Measurements from ENCODE around the gene FARP1.

The FARP1 gene

DNA sequence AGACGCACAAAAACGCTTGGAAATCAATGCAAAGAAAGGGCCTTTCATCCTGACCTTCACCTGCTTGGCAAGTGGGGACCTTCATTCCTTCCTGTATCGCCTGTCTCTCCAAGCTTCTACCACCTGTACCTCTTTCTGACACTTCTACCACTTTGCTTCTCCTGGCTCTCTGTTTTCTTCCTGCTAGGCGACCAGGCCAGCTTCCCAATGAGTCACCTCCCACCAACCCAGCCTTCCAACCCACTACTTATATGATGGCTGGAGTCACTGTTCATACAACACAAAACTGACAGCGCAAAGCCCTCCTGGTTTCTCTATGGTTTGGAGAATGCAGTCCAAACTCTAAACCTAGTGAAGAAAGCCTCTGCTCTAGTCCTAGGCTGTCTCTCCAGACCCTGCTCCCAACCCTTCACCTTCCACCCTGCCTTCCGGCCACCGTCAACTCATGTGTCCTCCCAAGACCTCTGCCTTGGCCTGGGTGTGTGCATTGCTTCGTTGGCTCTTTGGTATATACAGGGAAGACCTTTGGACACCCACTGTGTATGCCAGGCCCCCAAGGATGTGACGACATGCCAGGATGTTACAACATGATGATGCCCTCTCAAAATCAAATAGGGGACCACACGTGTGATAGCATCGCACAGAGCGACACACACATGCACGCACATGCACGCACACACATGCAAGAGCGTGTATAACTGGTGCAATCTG, 285.5 kb downstream of the FARP1 start:
- no peak overlapping the region for H3K27ac ChIP-seq
- TF ChIP-seq, protein P1, sequence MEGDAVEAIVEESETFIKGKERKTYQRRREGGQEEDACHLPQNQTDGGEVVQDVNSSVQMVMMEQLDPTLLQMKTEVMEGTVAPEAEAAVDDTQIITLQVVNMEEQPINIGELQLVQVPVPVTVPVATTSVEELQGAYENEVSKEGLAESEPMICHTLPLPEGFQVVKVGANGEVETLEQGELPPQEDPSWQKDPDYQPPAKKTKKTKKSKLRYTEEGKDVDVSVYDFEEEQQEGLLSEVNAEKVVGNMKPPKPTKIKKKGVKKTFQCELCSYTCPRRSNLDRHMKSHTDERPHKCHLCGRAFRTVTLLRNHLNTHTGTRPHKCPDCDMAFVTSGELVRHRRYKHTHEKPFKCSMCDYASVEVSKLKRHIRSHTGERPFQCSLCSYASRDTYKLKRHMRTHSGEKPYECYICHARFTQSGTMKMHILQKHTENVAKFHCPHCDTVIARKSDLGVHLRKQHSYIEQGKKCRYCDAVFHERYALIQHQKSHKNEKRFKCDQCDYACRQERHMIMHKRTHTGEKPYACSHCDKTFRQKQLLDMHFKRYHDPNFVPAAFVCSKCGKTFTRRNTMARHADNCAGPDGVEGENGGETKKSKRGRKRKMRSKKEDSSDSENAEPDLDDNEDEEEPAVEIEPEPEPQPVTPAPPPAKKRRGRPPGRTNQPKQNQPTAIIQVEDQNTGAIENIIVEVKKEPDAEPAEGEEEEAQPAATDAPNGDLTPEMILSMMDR (conservative IDR thresholded peaks at IDR 0.05): no peak

DNA sequence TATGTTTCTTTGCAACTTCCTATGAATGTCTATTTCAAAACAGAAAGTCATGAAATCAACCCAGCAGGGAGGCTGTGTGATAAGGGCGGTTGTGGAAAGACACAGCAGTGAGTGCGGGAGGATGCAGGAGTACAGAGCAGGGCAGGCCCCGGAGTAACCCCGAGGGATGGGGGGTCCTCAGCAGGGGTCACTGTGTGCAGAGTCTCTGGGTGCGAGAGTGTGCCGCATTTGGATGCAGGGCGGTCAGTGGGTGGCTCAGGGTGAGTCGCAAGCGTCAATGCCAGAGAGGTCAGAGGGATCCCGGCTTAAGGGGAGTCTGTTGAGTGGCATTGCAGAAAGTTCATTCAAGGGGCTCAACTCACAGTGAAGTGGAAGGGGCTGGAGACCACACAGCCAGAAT, 286.2 kb downstream of the FARP1 start:
- H3K27ac ChIP-seq: no peak overlapping the region
- TF ChIP-seq, protein P1 (conservative IDR thresholded peaks at IDR 0.05): no peak
- TF ChIP-seq ZFX (IDR thresholded peaks at IDR 0.05): no peak

DNA sequence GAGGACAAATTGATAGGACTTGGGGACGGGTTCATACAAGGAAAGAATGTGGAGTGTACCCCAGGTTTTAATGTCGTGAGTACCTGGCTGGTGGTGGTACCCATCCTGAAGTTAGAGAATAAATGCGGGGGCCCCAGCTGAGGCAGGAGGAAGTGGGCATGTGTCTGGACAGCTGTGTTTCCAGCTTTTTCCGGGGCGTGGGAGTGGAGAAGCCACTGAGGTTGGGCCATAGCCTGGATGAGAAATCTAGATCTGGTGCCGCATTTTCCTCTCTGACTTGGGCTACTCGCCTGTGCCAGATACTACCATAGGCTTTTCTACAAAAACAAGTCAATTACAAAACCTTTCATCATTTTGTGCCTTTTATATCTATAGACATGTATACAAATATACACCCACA, 286.6 kb downstream of the FARP1 start:
- no peak overlapping the region for H3K27ac ChIP-seq
- TF ChIP-seq, protein P1 (conservative IDR thresholded peaks at IDR 0.05): no peak
- TF ChIP-seq ZFX (IDR thresholded peaks at IDR 0.05): no peak

GRCh38 chr13:98429977-98430736, 287.3 kb downstream of the FARP1 start:
- peak overlapping the region; percentile 11; the same call in 1 of the 2 replicates for H3K27ac ChIP-seq
- TF ChIP-seq ZFX (IDR thresholded peaks at IDR 0.05): no peak
- TF ChIP-seq, protein P1 (conservative IDR thresholded peaks at IDR 0.05): no peak

DNA sequence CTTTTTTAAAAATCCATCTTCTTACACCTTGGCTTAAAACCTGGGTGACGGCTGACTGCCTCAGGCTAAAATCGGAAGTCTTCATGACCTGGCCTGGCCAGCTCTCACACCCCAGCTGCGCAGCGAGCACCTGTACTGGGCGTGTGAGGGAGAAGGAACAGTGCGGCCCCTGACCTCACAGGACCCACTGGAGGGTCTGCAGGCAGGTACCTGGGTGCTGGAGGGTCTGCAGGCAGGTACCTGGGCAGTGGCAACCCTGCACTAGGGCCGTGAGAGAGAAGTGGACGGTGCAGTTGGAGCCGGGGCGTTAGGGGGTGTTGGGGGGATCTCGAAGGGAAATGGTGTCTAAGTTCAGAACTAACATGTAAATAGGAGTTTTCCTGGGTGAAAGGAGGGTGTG, 289.7 kb downstream of the FARP1 start:
- no peak overlapping the region for H3K27ac ChIP-seq
- TF ChIP-seq ZFX (IDR thresholded peaks at IDR 0.05): no peak
- TF ChIP-seq, protein P1 (conservative IDR thresholded peaks at IDR 0.05): no peak

DNA sequence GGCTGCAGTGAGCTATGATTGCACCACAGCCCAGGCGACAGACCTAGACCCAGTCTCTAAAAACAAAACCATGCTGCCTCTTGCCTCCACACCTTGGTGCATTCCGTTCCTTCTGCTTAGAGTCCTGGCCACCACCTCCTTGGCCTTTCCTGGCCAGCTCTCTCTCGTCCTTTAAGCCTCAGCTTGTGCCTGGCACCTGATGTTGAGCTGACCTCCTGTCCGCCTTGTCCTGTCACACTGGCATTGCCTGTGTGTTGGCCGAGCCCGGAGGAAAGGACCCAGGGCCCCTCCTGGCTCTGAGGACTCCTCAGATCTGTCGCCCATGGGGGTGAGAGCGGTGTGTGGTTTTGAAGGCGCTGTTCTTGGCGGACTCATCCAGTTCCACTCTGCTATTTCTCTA, 290.8 kb downstream of the FARP1 start:
- TF ChIP-seq ZFX (IDR thresholded peaks at IDR 0.05): no peak
- no peak overlapping the region for H3K27ac ChIP-seq

DNA sequence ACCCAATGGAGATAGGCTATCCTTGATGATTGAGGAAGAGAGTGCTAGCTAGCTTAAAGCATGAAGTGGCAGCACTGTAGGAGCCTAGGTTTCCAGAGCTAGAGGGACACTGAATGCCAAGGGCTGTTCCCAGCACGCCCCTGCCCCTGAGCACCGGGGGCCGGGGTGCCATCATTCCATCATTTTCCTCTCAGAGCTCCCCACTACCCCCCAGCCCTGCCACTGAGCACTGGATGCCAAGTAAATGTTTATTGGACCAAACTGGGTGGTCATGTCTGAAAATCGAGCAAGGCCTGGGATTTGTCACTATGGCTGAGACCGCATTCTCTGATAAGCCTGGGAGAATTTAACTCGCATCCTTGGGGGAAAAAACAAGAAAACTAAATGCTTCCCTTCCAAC, 291.2 kb downstream of the FARP1 start:
- TF ChIP-seq, protein P1 (conservative IDR thresholded peaks at IDR 0.05): no peak
- TF ChIP-seq ZFX (IDR thresholded peaks at IDR 0.05): no peak
- H3K27ac ChIP-seq: no peak overlapping the region

Measured in C4-2B (cell line).